ENCODE measurements around the gene PHACTR4. TPM values are rescaled to one million over a fixed set of nuclear protein-coding genes. Genes with fewer than 3 reads are reported as not detected.
A peak's percentile ranks its signal among the peaks of the same experiment; 100 is the strongest.

PHACTR4 gene
- total RNA-seq, 1 donor from 2014 or later: 50.3 TPM

- Mint-ChIP-seq H3K36me3 (peaks cover 16% of the 10 kb centered on the region), H3K9me3 (no peaks in the 10 kb centered on the region), H3K4me3 (no peak overlapping the region), H3K27ac (no peak overlapping the region), H3K4me1 (ENCODE audit: unreplicated experiment) (peaks cover 4% of the 10 kb centered on the region), H3K27me3 (no peaks in the 10 kb centered on the region)
- no peak for DNase-seq (ENCODE audit: extremely low spot score, unreplicated experiment)
- TF ChIP-seq, protein P1, sequence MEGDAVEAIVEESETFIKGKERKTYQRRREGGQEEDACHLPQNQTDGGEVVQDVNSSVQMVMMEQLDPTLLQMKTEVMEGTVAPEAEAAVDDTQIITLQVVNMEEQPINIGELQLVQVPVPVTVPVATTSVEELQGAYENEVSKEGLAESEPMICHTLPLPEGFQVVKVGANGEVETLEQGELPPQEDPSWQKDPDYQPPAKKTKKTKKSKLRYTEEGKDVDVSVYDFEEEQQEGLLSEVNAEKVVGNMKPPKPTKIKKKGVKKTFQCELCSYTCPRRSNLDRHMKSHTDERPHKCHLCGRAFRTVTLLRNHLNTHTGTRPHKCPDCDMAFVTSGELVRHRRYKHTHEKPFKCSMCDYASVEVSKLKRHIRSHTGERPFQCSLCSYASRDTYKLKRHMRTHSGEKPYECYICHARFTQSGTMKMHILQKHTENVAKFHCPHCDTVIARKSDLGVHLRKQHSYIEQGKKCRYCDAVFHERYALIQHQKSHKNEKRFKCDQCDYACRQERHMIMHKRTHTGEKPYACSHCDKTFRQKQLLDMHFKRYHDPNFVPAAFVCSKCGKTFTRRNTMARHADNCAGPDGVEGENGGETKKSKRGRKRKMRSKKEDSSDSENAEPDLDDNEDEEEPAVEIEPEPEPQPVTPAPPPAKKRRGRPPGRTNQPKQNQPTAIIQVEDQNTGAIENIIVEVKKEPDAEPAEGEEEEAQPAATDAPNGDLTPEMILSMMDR (conservative IDR thresholded peaks at IDR 0.05): no peak
These were observed 24.6 kb downstream of the PHACTR4 start for GRCh38 chr1:28394136-28394535.

- Mint-ChIP-seq H3K4me1 (ENCODE audit: unreplicated experiment) (peaks cover 12% of the 10 kb centered on the region), H3K4me3 (no peak overlapping the region), H3K27me3 (no peaks in the 10 kb centered on the region), H3K27ac (no peak overlapping the region), H3K36me3 (peaks cover 13% of the 10 kb centered on the region), H3K9me3 (no peaks in the 10 kb centered on the region)
- DNase-seq (ENCODE audit: extremely low spot score, unreplicated experiment): no peak
- TF ChIP-seq, protein P1 (conservative IDR thresholded peaks at IDR 0.05): no peak
These were observed 25.6 kb downstream of the PHACTR4 start for GRCh38 chr1:28395181-28395580.

GRCh38 chr1:28401760-28402159 is 32.2 kb downstream of the PHACTR4 start:
- peaks cover 19% of the 10 kb centered on the region for H3K4me1 Mint-ChIP-seq (ENCODE audit: unreplicated experiment)
- DNase-seq (ENCODE audit: extremely low spot score, unreplicated experiment): no peak
- TF ChIP-seq, protein P1 (conservative IDR thresholded peaks at IDR 0.05): no peak
- no peak overlapping the region for H3K27ac Mint-ChIP-seq
- no peaks in the 10 kb centered on the region for H3K27me3 Mint-ChIP-seq
- H3K9me3 Mint-ChIP-seq: no peaks in the 10 kb centered on the region
- peaks cover 9% of the 10 kb centered on the region for H3K36me3 Mint-ChIP-seq
- no peak overlapping the region for H3K4me3 Mint-ChIP-seq

GRCh38 chr1:28409090-28409489 is 39.5 kb downstream of the PHACTR4 start:
- DNase-seq (ENCODE audit: extremely low spot score, unreplicated experiment): no peak
- H3K27ac Mint-ChIP-seq: no peak overlapping the region
- no peak overlapping the region for H3K4me3 Mint-ChIP-seq
- H3K9me3 Mint-ChIP-seq: no peaks in the 10 kb centered on the region
- peaks cover 12% of the 10 kb centered on the region for H3K4me1 Mint-ChIP-seq (ENCODE audit: unreplicated experiment)
- TF ChIP-seq, protein P1 (conservative IDR thresholded peaks at IDR 0.05): no peak
- no peaks in the 10 kb centered on the region for H3K27me3 Mint-ChIP-seq
- H3K36me3 Mint-ChIP-seq: no peaks in the 10 kb centered on the region

GRCh38 chr1:28411656-28412055 is 42.1 kb downstream of the PHACTR4 start:
- peaks cover 23% of the 10 kb centered on the region for H3K4me1 Mint-ChIP-seq (ENCODE audit: unreplicated experiment)
- no peaks in the 10 kb centered on the region for H3K27me3 Mint-ChIP-seq
- TF ChIP-seq, protein P1 (conservative IDR thresholded peaks at IDR 0.05): no peak
- peaks cover 4% of the 10 kb centered on the region for H3K36me3 Mint-ChIP-seq
- no peak overlapping the region for H3K4me3 Mint-ChIP-seq
- DNase-seq (ENCODE audit: extremely low spot score, unreplicated experiment): no peak
- H3K27ac Mint-ChIP-seq: no peak overlapping the region
- H3K9me3 Mint-ChIP-seq: no peaks in the 10 kb centered on the region

- Mint-ChIP-seq H3K4me1 (ENCODE audit: unreplicated experiment) (peaks cover 34% of the 10 kb centered on the region), H3K4me3 (no peak overlapping the region), H3K9me3 (no peaks in the 10 kb centered on the region), H3K36me3 (peaks cover 4% of the 10 kb centered on the region), H3K27ac (peak overlapping the region; percentile 29), H3K27me3 (no peaks in the 10 kb centered on the region)
- TF ChIP-seq, protein P1 (conservative IDR thresholded peaks at IDR 0.05): no peak
- DNase-seq (ENCODE audit: extremely low spot score, unreplicated experiment): no peak
These were observed 43.2 kb downstream of the PHACTR4 start for GRCh38 chr1:28412731-28413130.

Data from type B pancreatic cell (in vitro differentiated cells).